Upper lobe of left lung (tissue), 4 donors: ENCODE measurements around the gene ACTL7B.

ENCODE experiments used
- CTCF ChIP-seq, 6 experiments: fragments of 450-650 bp in 4 of 6; fragments of 200-600 bp in 2 of 6; sonication (generic) in 2 of 6; IDR thresholded peaks; one replicate each; pipeline ENCODE4 v1.5.1; 2016 to 2019; ENCODE audit warnings: antibody characterized with exemption in 6 of 6
- EP300 ChIP-seq, 4 donors: sonication (generic); formaldehyde crosslinking; IDR thresholded peaks; one replicate each; pipeline ENCODE4 v1.5.1; 2017; ENCODE audit warnings: antibody characterized with exemption in 4 of 4, control low read depth in 2 of 4

- no peak for TF ChIP-seq CTCF (IDR thresholded peaks at IDR 0.05)
- TF ChIP-seq EP300 (IDR thresholded peaks at IDR 0.05) = no peak
These were observed 12.0 kb upstream of the ACTL7B start for GRCh38 chr9:108867829-108868228.
